HCT116 (cell line): ENCODE results near the gene PCED1A. TPM values are rescaled to one million over a fixed set of nuclear protein-coding genes. Genes with fewer than 3 reads are reported as not detected.

ENCODE experiments used
- ATAC-seq: fragments of 200-7000 bp; cut with Tn5 transposase; 2 replicates; pipeline ENCODE4 v1.9.1; 2020; ENCODE audit warnings: mild to moderate bottlenecking, moderate library complexity
- BruUV-seq: library from RNA; stranded (reverse); fragments of 400-500 nt; replicated peaks from 2 replicates; lab custom pipeline; 2021; lab: Mats Ljungman, UMichigan
- CTCF ChIA-PET: fragments of 300-600 bp; sonication (Branson Sonifier 250); formaldehyde crosslinking; loops from one replicate; lab custom pipeline; 2021; ENCODE audit warnings: antibody characterized with exemption; lab: Charles Lee
- POLR2A ChIA-PET: fragments of 300-600, 350-600 bp; sonication (Branson Sonifier 250); formaldehyde crosslinking; loops from one replicate; lab custom pipeline; 2021; ENCODE audit warnings: antibody characterized with exemption; lab: Charles Lee
- RAD21 ChIA-PET, 2 experiments: fragments of 300-600 bp; sonication (Branson Sonifier 250); formaldehyde crosslinking; loops; one replicate each; lab custom pipeline; 2023; ENCODE audit warnings: low total read pairs in 2 of 2; ENCODE audit not compliant: uncharacterized antibody in 2 of 2, unreplicated experiment in 2 of 2, low non-redundant PET in 1 of 2; lab: Charles Lee
- DNase-seq: peaks from one replicate; pipeline ENCODE4 v3.0.0-alpha.2; 2010; ENCODE audit warnings: low read depth, low spot score
- H2AFZ ChIP-seq: fragments of 200-600 bp; shearing (Covaris generic), sonication (generic); 2 replicates; pipeline ENCODE4 v1.6.1; 2017; ENCODE audit warnings: low read depth, mixed run types, mixed read lengths, antibody characterized with exemption, low read length; ENCODE audit not compliant: poor library complexity, severe bottlenecking
- H3K27ac ChIP-seq: 2 replicates; pipeline ENCODE4 v1.5.1; 2012; ENCODE audit warnings: low read depth, low read length
- H3K27me3 ChIP-seq: fragments of 200-600 bp; sonication (generic); 2 replicates; pipeline ENCODE4 v1.6.1; 2016; ENCODE audit warnings: mixed run types, low read length, mixed read lengths; ENCODE audit not compliant: insufficient read depth
- H3K36me3 ChIP-seq, 2 experiments: fragments of 200-500 bp in 1 of 2; fragments of 200-600 bp in 1 of 2; sonication (Bioruptor generic) in 1 of 2; sonication (generic) in 1 of 2; 2 replicates each; pipeline versions ENCODE4 v1.5.1 to v1.6.1; 2014 to 2016; ENCODE audit warnings: low read length in 2 of 2, inconsistent platforms in 1 of 2, mixed read lengths in 1 of 2, mixed run types in 1 of 2; ENCODE audit not compliant: insufficient read depth in 2 of 2, control insufficient read depth in 1 of 2
- H3K4me1 ChIP-seq, 2 experiments: fragments of 200-600 bp in 1 of 2; sonication (generic) in 1 of 2; 2 replicates each; pipeline versions ENCODE4 v1.5.1 to v1.6.1; 2012 to 2017; ENCODE audit warnings: low read length in 2 of 2, inconsistent platforms in 1 of 2, mild to moderate bottlenecking in 1 of 2, mixed read lengths in 1 of 2, mixed run types in 1 of 2, moderate library complexity in 1 of 2; ENCODE audit not compliant: insufficient read depth in 2 of 2, control insufficient read depth in 1 of 2
- H3K4me2 ChIP-seq: fragments of 200-600 bp; sonication (generic); 2 replicates; pipeline ENCODE4 v1.6.1; 2017; ENCODE audit warnings: mixed run types, low read length, mixed read lengths
- H3K4me3 ChIP-seq, 2 experiments: fragments of 200-600 bp in 1 of 2; sonication (generic) in 1 of 2; replicated peaks in 1 of 2; 2 replicates each; pipeline ENCODE4 v1.5.1; 2011 to 2016; ENCODE audit warnings: low read length in 2 of 2, control low read depth in 1 of 2, low read depth in 1 of 2, mild to moderate bottlenecking in 1 of 2, mixed read lengths in 1 of 2, mixed run types in 1 of 2
- H3K79me2 ChIP-seq: fragments of 200-600 bp; sonication (generic); 2 replicates; pipeline ENCODE4 v1.6.1; 2017; ENCODE audit warnings: mild to moderate bottlenecking, mixed run types, low read length, moderate library complexity, mixed read lengths; ENCODE audit not compliant: insufficient read depth
- H3K9ac ChIP-seq: fragments of 200-600 bp; sonication (generic); 2 replicates; pipeline ENCODE4 v1.6.1; 2016; ENCODE audit warnings: low read length, mixed read lengths
- H3K9me2 ChIP-seq: fragments of 200-600 bp; sonication (generic), shearing (Covaris generic); 2 replicates; pipeline ENCODE4 v1.6.1; 2017; ENCODE audit warnings: mixed run types, mild to moderate bottlenecking, moderate library complexity; ENCODE audit not compliant: insufficient read depth
- H3K9me3 ChIP-seq, 2 experiments: fragments of 200-500 bp in 1 of 2; fragments of 200-600 bp in 1 of 2; sonication (Bioruptor generic) in 1 of 2; sonication (generic) in 1 of 2; 2 replicates each; pipeline ENCODE4 v1.6.1; 2014 to 2017; ENCODE audit warnings: low read length in 2 of 2, mixed read lengths in 2 of 2, inconsistent platforms in 1 of 2, low read depth in 1 of 2, mild to moderate bottlenecking in 1 of 2, mixed run types in 1 of 2, moderate library complexity in 1 of 2; ENCODE audit not compliant: control insufficient read depth in 1 of 2, insufficient read depth in 1 of 2
- H4K20me1 ChIP-seq: fragments of 200-600 bp; sonication (generic), shearing (Covaris generic); 2 replicates; pipeline ENCODE4 v1.6.1; 2017; ENCODE audit warnings: mixed run types, mild to moderate bottlenecking, moderate library complexity; ENCODE audit not compliant: insufficient read depth
- CBX3 ChIP-seq: IDR thresholded peaks from 2 replicates; pipeline ENCODE4 v1.6.1; 2012; ENCODE audit warnings: low read depth
- EGR1 ChIP-seq: IDR thresholded peaks from 2 replicates; pipeline ENCODE4 v1.6.1; 2012; ENCODE audit warnings: low read depth
- EZH2 ChIP-seq: fragments of 200-600 bp; sonication (generic); IDR thresholded peaks from 2 replicates; pipeline ENCODE4 v1.6.1; 2017; ENCODE audit warnings: antibody characterized with exemption, mixed run types
- EZH2phosphoT487 ChIP-seq: fragments of 200-600 bp; IDR thresholded peaks from 2 replicates; pipeline ENCODE4 v1.6.1; 2018; ENCODE audit warnings: antibody characterized with exemption, borderline replicate concordance
- JUND ChIP-seq: IDR thresholded peaks from 2 replicates; pipeline ENCODE4 v1.6.1; 2012
- POLR2A ChIP-seq: IDR thresholded peaks from 2 replicates; pipeline ENCODE4 v1.7.0; 2011; ENCODE audit warnings: borderline replicate concordance; ENCODE audit not compliant: insufficient read depth, insufficient read length; ENCODE audit errors: extremely low read depth
- RAD21 ChIP-seq: IDR thresholded peaks from 2 replicates; pipeline ENCODE4 v1.6.1; 2012; ENCODE audit warnings: low read depth, mild to moderate bottlenecking
- SP1 ChIP-seq: IDR thresholded peaks from 2 replicates; pipeline ENCODE4 v1.6.1; 2012; ENCODE audit warnings: low read depth
- SRF ChIP-seq: IDR thresholded peaks from 2 replicates; pipeline ENCODE4 v1.6.1; 2012; ENCODE audit warnings: low read depth
- ZFX ChIP-seq: fragments of 450-650 bp; IDR thresholded peaks from 2 replicates; pipeline ENCODE4 v1.6.1; 2017
- intact Hi-C: fragments of 100-400 bp; cut with micrococcal nuclease; formaldehyde crosslinking; loops from 2 replicates; pipeline ENCODE4 v1.10.0; 2022
- total RNA-seq: library from RNA; stranded (reverse); gene quantifications from one replicate; pipeline ENCODE4 v1.2.1, GENCODE V29; 2021; ENCODE audit not compliant: unreplicated experiment
- TF ChIP-seq, protein P1 (sequence below), 3 experiments: fragments of 200-600 bp in 1 of 3; sonication (generic) in 1 of 3; IDR thresholded peaks in 2 of 3; conservative IDR thresholded peaks in 1 of 3; 2 replicates each; pipeline ENCODE4 v1.5.1; 2012 to 2017; ENCODE audit warnings: low read depth in 2 of 3, low read length in 2 of 3, antibody characterized with exemption in 1 of 3, borderline replicate concordance in 1 of 3, control low read depth in 1 of 3, mild to moderate bottlenecking in 1 of 3, mixed read lengths in 1 of 3, mixed run types in 1 of 3, moderate library complexity in 1 of 3; ENCODE audit not compliant: insufficient read depth in 1 of 3
- TF ChIP-seq, protein P2 (sequence below): IDR thresholded peaks from 2 replicates; pipeline ENCODE4 v1.6.1; 2012; ENCODE audit warnings: low read depth
- TF ChIP-seq, protein P3 (sequence below): IDR thresholded peaks from 2 replicates; pipeline ENCODE4 v1.6.1; 2012

The PCED1A gene
- total RNA-seq, 1 experiment from 2014 or later, result 31.8 TPM

DNA sequence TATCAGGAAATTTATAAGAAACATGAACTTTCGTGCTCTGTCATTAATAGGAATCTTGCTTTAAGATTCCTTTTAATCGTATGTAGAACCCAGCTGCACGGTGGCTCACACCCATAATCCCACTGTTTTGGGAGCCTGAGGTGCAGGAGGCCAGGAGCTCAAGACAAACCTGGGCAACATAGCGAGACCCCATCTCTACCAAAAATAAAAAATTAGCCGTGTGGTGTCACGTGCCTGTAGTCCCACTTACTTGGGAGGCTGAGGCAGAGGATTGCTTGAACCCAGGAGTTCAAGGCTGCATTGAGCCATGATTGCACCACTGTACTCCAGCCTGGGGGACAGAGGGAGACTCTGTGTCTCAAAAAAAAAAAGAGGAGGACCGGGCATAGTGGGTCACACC, 40.2 kb upstream of the PCED1A start:
- no peak overlapping the region for H3K27ac ChIP-seq
- ChIA-PET CTCF (no interaction called here), POLR2A (no interaction called here), RAD21 (no interaction called here)
- no peaks in the 10 kb centered on the region for H3K9me3 ChIP-seq
- no peak overlapping the region for H3K4me3 ChIP-seq
- no peaks in the 10 kb centered on the region for H3K36me3 ChIP-seq
- DNase-seq (no peak), ATAC-seq (no peak)
- H3K4me1 ChIP-seq, result no peaks in the 10 kb centered on the region
- no peaks in the 10 kb centered on the region for H3K9me2 ChIP-seq
- intact Hi-C loops, result no loop called here
- peaks cover 90% of the 10 kb centered on the region for H3K79me2 ChIP-seq
- H4K20me1 ChIP-seq, result peaks cover 12% of the 10 kb centered on the region; the same call in 1 of the 2 replicates
- H2AFZ ChIP-seq, result no peak overlapping the region
- H3K9ac ChIP-seq, result no peak overlapping the region
- H3K4me2 ChIP-seq, result no peak overlapping the region
- BruUV-seq, result no TSS peak
- TF ChIP-seq, protein P1, sequence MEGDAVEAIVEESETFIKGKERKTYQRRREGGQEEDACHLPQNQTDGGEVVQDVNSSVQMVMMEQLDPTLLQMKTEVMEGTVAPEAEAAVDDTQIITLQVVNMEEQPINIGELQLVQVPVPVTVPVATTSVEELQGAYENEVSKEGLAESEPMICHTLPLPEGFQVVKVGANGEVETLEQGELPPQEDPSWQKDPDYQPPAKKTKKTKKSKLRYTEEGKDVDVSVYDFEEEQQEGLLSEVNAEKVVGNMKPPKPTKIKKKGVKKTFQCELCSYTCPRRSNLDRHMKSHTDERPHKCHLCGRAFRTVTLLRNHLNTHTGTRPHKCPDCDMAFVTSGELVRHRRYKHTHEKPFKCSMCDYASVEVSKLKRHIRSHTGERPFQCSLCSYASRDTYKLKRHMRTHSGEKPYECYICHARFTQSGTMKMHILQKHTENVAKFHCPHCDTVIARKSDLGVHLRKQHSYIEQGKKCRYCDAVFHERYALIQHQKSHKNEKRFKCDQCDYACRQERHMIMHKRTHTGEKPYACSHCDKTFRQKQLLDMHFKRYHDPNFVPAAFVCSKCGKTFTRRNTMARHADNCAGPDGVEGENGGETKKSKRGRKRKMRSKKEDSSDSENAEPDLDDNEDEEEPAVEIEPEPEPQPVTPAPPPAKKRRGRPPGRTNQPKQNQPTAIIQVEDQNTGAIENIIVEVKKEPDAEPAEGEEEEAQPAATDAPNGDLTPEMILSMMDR (IDR thresholded peaks at IDR 0.05 in 2 of 3, conservative IDR thresholded peaks at IDR 0.05 in 1 of 3; ENCODE audit: borderline replicate concordance in 1 of 3, insufficient read depth in 1 of 3, low read depth in 2 of 3, low read length in 2 of 3), result no peak
- TF ChIP-seq EGR1 (no peak), JUND (no peak), EZH2 (no peak), POLR2A (no peak)
- H3K27me3 ChIP-seq, result no peaks in the 10 kb centered on the region

DNA sequence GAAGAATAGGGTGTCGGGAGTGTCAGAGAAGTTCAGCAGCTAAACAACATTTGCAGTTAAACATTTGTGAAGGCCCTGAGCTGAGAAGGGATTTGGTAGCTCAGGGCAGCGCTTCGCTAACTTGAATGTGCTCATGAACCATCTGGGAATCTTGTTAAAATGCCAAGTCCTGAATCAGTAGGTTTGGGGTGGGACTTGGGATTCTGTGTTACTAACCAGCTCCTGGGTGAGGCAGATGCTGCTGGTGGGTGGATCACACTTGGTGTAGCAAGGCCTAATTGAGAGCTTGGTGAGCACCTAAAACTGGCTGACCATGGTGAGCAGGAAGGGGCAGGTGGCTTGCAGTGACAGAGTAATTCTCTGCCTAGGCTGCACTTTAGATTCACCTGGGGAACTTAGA, 38.7 kb upstream of the PCED1A start:
- Histone ChIP-seq H3K4me3 (no peak overlapping the region), H3K79me2 (peaks cover 92% of the 10 kb centered on the region), H3K27ac (no peak overlapping the region), H4K20me1 (peaks cover 12% of the 10 kb centered on the region; the same call in 1 of the 2 replicates), H2AFZ (no peak overlapping the region), H3K9me2 (no peaks in the 10 kb centered on the region), H3K4me2 (no peak overlapping the region), H3K36me3 (no peaks in the 10 kb centered on the region), H3K4me1 (peaks cover 3 to 10% of the 10 kb centered on the region in 2 experiments; a peak in 2 of 4 replicates), H3K9ac (no peak overlapping the region), H3K9me3 (no peaks in the 10 kb centered on the region), H3K27me3 (no peaks in the 10 kb centered on the region)
- DNase-seq (no peak), ATAC-seq (no peak)
- RAD21 ChIA-PET, result no interaction called here
- no TSS peak for BruUV-seq
- intact Hi-C loops, result no loop called here
- POLR2A ChIA-PET, result no interaction called here
- CTCF ChIA-PET, result interaction anchor here (0.5 to 0.6 kb wide), 2 partner anchors 10 to 106 kb away, joined by 3 read pairs; no protein-coding TSS in a partner anchor
- no peak for TF ChIP-seq JUND
- no peak for TF ChIP-seq SRF
- TF ChIP-seq, protein P2, sequence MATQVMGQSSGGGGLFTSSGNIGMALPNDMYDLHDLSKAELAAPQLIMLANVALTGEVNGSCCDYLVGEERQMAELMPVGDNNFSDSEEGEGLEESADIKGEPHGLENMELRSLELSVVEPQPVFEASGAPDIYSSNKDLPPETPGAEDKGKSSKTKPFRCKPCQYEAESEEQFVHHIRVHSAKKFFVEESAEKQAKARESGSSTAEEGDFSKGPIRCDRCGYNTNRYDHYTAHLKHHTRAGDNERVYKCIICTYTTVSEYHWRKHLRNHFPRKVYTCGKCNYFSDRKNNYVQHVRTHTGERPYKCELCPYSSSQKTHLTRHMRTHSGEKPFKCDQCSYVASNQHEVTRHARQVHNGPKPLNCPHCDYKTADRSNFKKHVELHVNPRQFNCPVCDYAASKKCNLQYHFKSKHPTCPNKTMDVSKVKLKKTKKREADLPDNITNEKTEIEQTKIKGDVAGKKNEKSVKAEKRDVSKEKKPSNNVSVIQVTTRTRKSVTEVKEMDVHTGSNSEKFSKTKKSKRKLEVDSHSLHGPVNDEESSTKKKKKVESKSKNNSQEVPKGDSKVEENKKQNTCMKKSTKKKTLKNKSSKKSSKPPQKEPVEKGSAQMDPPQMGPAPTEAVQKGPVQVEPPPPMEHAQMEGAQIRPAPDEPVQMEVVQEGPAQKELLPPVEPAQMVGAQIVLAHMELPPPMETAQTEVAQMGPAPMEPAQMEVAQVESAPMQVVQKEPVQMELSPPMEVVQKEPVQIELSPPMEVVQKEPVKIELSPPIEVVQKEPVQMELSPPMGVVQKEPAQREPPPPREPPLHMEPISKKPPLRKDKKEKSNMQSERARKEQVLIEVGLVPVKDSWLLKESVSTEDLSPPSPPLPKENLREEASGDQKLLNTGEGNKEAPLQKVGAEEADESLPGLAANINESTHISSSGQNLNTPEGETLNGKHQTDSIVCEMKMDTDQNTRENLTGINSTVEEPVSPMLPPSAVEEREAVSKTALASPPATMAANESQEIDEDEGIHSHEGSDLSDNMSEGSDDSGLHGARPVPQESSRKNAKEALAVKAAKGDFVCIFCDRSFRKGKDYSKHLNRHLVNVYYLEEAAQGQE, result no peak
- TF ChIP-seq EGR1, result no peak
- TF ChIP-seq CBX3, result no peak
- no peak for TF ChIP-seq EZH2
- TF ChIP-seq, protein P3, sequence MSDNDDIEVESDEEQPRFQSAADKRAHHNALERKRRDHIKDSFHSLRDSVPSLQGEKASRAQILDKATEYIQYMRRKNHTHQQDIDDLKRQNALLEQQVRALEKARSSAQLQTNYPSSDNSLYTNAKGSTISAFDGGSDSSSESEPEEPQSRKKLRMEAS, result no peak
- TF ChIP-seq, protein P1 (IDR thresholded peaks at IDR 0.05 in 2 of 3, conservative IDR thresholded peaks at IDR 0.05 in 1 of 3; ENCODE audit: borderline replicate concordance in 1 of 3, insufficient read depth in 1 of 3, low read depth in 2 of 3, low read length in 2 of 3), result no peak
- no peak for TF ChIP-seq EZH2phosphoT487
- no peak for TF ChIP-seq SP1
- no peak for TF ChIP-seq ZFX
- no peak for TF ChIP-seq POLR2A
- no peak for TF ChIP-seq RAD21
